Measurements from ENCODE around the gene CPVL.

GRCh38 chr7:29007127-29007526 lies 139.2 kb downstream of the CPVL start:
- TF ChIP-seq CTCF (conservative IDR thresholded peaks at IDR 0.05; ENCODE audit: low read depth, low read length) = no peak
- TF ChIP-seq EZH2 (IDR thresholded peaks at IDR 0.05; ENCODE audit: borderline replicate concordance, low read depth, low read length, poor library complexity, severe bottlenecking) = no peak
